SK-N-SH (cell line): ENCODE results near the gene PCSK5.

Source experiments
- EZH2phosphoT487 ChIP-seq: fragments of 200-600 bp; sonication (generic); IDR thresholded peaks from 2 replicates; pipeline ENCODE4 v1.6.1; 2017; ENCODE audit warnings: low read depth, mixed run types, mild to moderate bottlenecking, antibody characterized with exemption, moderate library complexity, borderline replicate concordance
- RXRA ChIP-seq: IDR thresholded peaks from 2 replicates; pipeline ENCODE4 v1.4.0; 2012; ENCODE audit warnings: low read depth, mild to moderate bottlenecking, borderline replicate concordance
- USF2 ChIP-seq: fragments of 150-350 bp; IDR thresholded peaks from 2 replicates; pipeline ENCODE4 v1.6.1; 2017; ENCODE audit warnings: antibody characterized with exemption, low read length, low read depth, borderline replicate concordance
- TF ChIP-seq, protein P1 (sequence below): fragments of 200-600 bp; sonication (generic); IDR thresholded peaks from 2 replicates; pipeline ENCODE4 v1.6.1; 2017; ENCODE audit warnings: antibody characterized with exemption, mild to moderate bottlenecking, moderate library complexity

DNA sequence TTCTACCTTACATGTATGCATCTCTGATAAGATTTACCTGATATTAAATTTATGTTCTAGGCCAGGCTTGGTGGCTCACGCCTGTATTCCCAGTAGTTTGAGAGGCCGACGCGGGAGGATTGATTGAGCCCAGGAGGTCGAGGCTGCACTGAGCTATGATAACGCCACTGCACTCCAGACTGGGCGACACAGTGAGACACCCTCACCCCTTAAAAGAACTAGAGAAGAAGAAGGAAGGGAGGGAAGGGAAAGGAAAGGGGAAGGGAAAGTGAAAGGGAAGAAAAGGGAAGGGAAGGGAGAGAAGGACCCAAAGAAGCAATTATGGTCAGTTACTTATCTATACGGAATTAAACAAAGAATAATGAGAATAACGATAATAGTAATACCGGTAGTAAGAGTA, 504.9 kb downstream of the PCSK5 start:
- TF ChIP-seq, protein P1, sequence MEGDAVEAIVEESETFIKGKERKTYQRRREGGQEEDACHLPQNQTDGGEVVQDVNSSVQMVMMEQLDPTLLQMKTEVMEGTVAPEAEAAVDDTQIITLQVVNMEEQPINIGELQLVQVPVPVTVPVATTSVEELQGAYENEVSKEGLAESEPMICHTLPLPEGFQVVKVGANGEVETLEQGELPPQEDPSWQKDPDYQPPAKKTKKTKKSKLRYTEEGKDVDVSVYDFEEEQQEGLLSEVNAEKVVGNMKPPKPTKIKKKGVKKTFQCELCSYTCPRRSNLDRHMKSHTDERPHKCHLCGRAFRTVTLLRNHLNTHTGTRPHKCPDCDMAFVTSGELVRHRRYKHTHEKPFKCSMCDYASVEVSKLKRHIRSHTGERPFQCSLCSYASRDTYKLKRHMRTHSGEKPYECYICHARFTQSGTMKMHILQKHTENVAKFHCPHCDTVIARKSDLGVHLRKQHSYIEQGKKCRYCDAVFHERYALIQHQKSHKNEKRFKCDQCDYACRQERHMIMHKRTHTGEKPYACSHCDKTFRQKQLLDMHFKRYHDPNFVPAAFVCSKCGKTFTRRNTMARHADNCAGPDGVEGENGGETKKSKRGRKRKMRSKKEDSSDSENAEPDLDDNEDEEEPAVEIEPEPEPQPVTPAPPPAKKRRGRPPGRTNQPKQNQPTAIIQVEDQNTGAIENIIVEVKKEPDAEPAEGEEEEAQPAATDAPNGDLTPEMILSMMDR, result no peak
- TF ChIP-seq USF2 (no peak), EZH2phosphoT487 (no peak), RXRA (no peak)
